GM12878 (cell line): ENCODE measurements around the gene CD53. TPM values are rescaled to one million over a fixed set of nuclear protein-coding genes. Genes with fewer than 3 reads are reported as not detected.

Experiments
- BACH1 ChIP-seq: fragments of 450-650 bp; IDR thresholded peaks from 2 replicates; pipeline ENCODE4 v1.6.1; 2017; ENCODE audit warnings: mild to moderate bottlenecking, borderline replicate concordance
- BHLHE40 ChIP-seq, 2 experiments: fragments of 450-650 bp in 1 of 2; IDR thresholded peaks; 2 replicates each; pipeline ENCODE4 v1.6.1; 2011 to 2017; ENCODE audit warnings: low read depth in 2 of 2, borderline replicate concordance in 1 of 2, improper control_type of control experiment in 1 of 2, low read length in 1 of 2, mild to moderate bottlenecking in 1 of 2
- CBFB ChIP-seq: IDR thresholded peaks from 2 replicates; pipeline ENCODE4 v1.6.1; 2016; ENCODE audit warnings: antibody characterized with exemption, low read depth
- DPF2 ChIP-seq: fragments of 450-650 bp; IDR thresholded peaks from 2 replicates; pipeline ENCODE4 v1.6.1; 2017; ENCODE audit warnings: mild to moderate bottlenecking
- EED ChIP-seq: sonication (generic); IDR thresholded peaks from 2 replicates; pipeline ENCODE4 v1.6.1; 2016; ENCODE audit warnings: antibody characterized with exemption, low read depth
- EP300 ChIP-seq, 2 experiments: fragments of 150-350 bp in 1 of 2; IDR thresholded peaks; 2 replicates each; pipeline ENCODE4 v1.6.1; 2011 to 2012; ENCODE audit warnings: low read depth in 2 of 2, low read length in 2 of 2, borderline replicate concordance in 1 of 2, improper control_type of control experiment in 1 of 2, inconsistent platforms in 1 of 2; ENCODE audit not compliant: control insufficient read depth in 1 of 2
- ETV6 ChIP-seq, 2 experiments: fragments of 450-650 bp in 1 of 2; IDR thresholded peaks in 1 of 2; conservative IDR thresholded peaks in 1 of 2; 2 replicates each; pipeline ENCODE4 v1.6.1; 2014; ENCODE audit warnings: antibody characterized with exemption in 1 of 2, borderline replicate concordance in 1 of 2, low read depth in 1 of 2, mild to moderate bottlenecking in 1 of 2, moderate library complexity in 1 of 2
- FOXM1 ChIP-seq: IDR thresholded peaks from 2 replicates; pipeline ENCODE4 v1.6.1; 2012; ENCODE audit warnings: low read depth, mild to moderate bottlenecking, inconsistent platforms, low read length, moderate library complexity
- GABPA ChIP-seq: IDR thresholded peaks from 2 replicates; pipeline ENCODE4 v1.6.1; 2014; ENCODE audit warnings: antibody characterized with exemption, low read depth, mild to moderate bottlenecking, inconsistent platforms
- HDAC6 ChIP-seq: fragments of 200-600 bp; sonication (generic); IDR thresholded peaks from one replicate; pipeline ENCODE4 v1.8.0; 2017; ENCODE audit warnings: antibody characterized with exemption; ENCODE audit not compliant: unreplicated experiment
- IKZF2 ChIP-seq, 2 experiments: fragments of 450-650 bp; IDR thresholded peaks; 2 replicates each; pipeline ENCODE4 v1.6.1; 2017; ENCODE audit warnings: mild to moderate bottlenecking in 2 of 2, moderate library complexity in 2 of 2
- IRF4 ChIP-seq: IDR thresholded peaks from 2 replicates; pipeline ENCODE4 v1.6.1; 2011; ENCODE audit warnings: low read depth, low read length
- JUNB ChIP-seq: IDR thresholded peaks from 2 replicates; pipeline ENCODE4 v1.6.1; 2016; ENCODE audit warnings: antibody characterized with exemption, mild to moderate bottlenecking
- KDM1A ChIP-seq: fragments of 200-600 bp; sonication (generic); IDR thresholded peaks from 2 replicates; pipeline ENCODE4 v1.6.1; 2016; ENCODE audit warnings: borderline replicate concordance
- MEF2A ChIP-seq: IDR thresholded peaks from 2 replicates; pipeline ENCODE4 v1.6.1; 2011; ENCODE audit warnings: low read depth, mild to moderate bottlenecking, low read length, moderate library complexity; ENCODE audit not compliant: insufficient read depth
- MEF2B ChIP-seq: fragments of 450-650 bp; IDR thresholded peaks from 2 replicates; pipeline ENCODE4 v1.6.1; 2018; ENCODE audit warnings: mild to moderate bottlenecking, moderate library complexity; ENCODE audit not compliant: partially characterized antibody, poor library complexity, severe bottlenecking
- MXI1 ChIP-seq: fragments of 150-350 bp; IDR thresholded peaks from 2 replicates; pipeline ENCODE4 v1.6.1; 2011; ENCODE audit warnings: low read depth, mild to moderate bottlenecking, inconsistent platforms, low read length, improper control_type of control experiment
- NFIC ChIP-seq: IDR thresholded peaks from 2 replicates; pipeline ENCODE4 v1.6.1; 2012; ENCODE audit warnings: low read depth, mild to moderate bottlenecking, inconsistent platforms, low read length, moderate library complexity
- NFYB ChIP-seq: IDR thresholded peaks from 2 replicates; pipeline ENCODE4 v1.6.1; 2011; ENCODE audit warnings: low read depth, mild to moderate bottlenecking, low read length, improper control_type of control experiment, moderate library complexity; ENCODE audit not compliant: insufficient read depth
- POLR2A ChIP-seq: IDR thresholded peaks from 2 replicates; pipeline ENCODE4 v1.6.1; 2011; ENCODE audit warnings: low read depth, mild to moderate bottlenecking, low read length
- POLR2AphosphoS5 ChIP-seq: IDR thresholded peaks from 2 replicates; pipeline ENCODE4 v1.6.1; 2011; ENCODE audit warnings: mild to moderate bottlenecking, low read length, inconsistent platforms
- POU2F2 ChIP-seq: IDR thresholded peaks from 3 replicates; pipeline ENCODE4 v1.6.1; 2011; ENCODE audit warnings: low read depth, mild to moderate bottlenecking, low read length, borderline replicate concordance
- RCOR1 ChIP-seq: conservative IDR thresholded peaks from 2 replicates; pipeline ENCODE4 v1.6.1; 2012; ENCODE audit warnings: low read depth, low read length, improper control_type of control experiment
- RUNX3 ChIP-seq: IDR thresholded peaks from 2 replicates; pipeline ENCODE4 v1.6.1; 2012; ENCODE audit warnings: low read length, inconsistent platforms
- SIN3A ChIP-seq: IDR thresholded peaks from 2 replicates; pipeline ENCODE4 v1.6.1; 2012; ENCODE audit warnings: low read depth, low read length, improper control_type of control experiment
- SMAD5 ChIP-seq: IDR thresholded peaks from 2 replicates; pipeline ENCODE4 v1.6.1; 2016; ENCODE audit warnings: antibody characterized with exemption, low read depth
- SMARCA5 ChIP-seq: fragments of 450-650 bp; IDR thresholded peaks from 2 replicates; pipeline ENCODE4 v1.6.1; 2017; ENCODE audit warnings: mild to moderate bottlenecking
- SPI1 ChIP-seq: IDR thresholded peaks from 2 replicates; pipeline ENCODE4 v1.6.1; 2011; ENCODE audit warnings: low read depth, mild to moderate bottlenecking, low read length, moderate library complexity, borderline replicate concordance; ENCODE audit not compliant: insufficient read depth
- TBL1XR1 ChIP-seq: IDR thresholded peaks from 2 replicates; pipeline ENCODE4 v1.6.1; 2012; ENCODE audit warnings: low read depth, low read length, improper control_type of control experiment
- ZBED1 ChIP-seq: IDR thresholded peaks from 2 replicates; pipeline ENCODE4 v1.6.1; 2016; ENCODE audit warnings: borderline replicate concordance
- polyA plus RNA-seq, 11 experiments: library from polyadenylated mRNA; depleted of rRNA in 4 of 11; unstranded in 6 of 11; stranded (reverse) in 5 of 11; fragments of >200 nt; fragmentation: Nextera tagmentation in 4 of 11; fragmentation: Illumina TruSeq in 1 of 11; extraction: Ambion mirVana in 4 of 11; extraction: Trizol in 1 of 11; gene quantifications; 1 replicate in 1 of 11; 2 replicates in 10 of 11; pipeline versions ENCODE4 v1.2.1 to v1.2.3, GENCODE V29; 2011 to 2016; ENCODE audit warnings: inconsistent platforms in 2 of 11, missing spikeins in 2 of 11, low read depth in 1 of 11
- total RNA-seq, 4 experiments: library from RNA; depleted of rRNA in 3 of 4; stranded (reverse); fragments of >200 nt in 3 of 4; fragmentation: Illumina TruSeq in 1 of 4; extraction: Trizol in 1 of 4; gene quantifications; 2 replicates each; pipeline versions ENCODE4 v1.2.1 to v1.2.3, GENCODE V29; 2013 to 2021
- TF ChIP-seq, protein P1 (sequence below): fragments of 450-650 bp; IDR thresholded peaks from 2 replicates; pipeline ENCODE4 v1.6.1; 2016; ENCODE audit warnings: mild to moderate bottlenecking

CD53 gene
- total and polyA plus RNA-seq, 10 of the 15 experiments (the other 5 are each of a cell fraction or from before 2014, with no cell fraction given) = 350 to 1,389 (median 538) TPM

DNA sequence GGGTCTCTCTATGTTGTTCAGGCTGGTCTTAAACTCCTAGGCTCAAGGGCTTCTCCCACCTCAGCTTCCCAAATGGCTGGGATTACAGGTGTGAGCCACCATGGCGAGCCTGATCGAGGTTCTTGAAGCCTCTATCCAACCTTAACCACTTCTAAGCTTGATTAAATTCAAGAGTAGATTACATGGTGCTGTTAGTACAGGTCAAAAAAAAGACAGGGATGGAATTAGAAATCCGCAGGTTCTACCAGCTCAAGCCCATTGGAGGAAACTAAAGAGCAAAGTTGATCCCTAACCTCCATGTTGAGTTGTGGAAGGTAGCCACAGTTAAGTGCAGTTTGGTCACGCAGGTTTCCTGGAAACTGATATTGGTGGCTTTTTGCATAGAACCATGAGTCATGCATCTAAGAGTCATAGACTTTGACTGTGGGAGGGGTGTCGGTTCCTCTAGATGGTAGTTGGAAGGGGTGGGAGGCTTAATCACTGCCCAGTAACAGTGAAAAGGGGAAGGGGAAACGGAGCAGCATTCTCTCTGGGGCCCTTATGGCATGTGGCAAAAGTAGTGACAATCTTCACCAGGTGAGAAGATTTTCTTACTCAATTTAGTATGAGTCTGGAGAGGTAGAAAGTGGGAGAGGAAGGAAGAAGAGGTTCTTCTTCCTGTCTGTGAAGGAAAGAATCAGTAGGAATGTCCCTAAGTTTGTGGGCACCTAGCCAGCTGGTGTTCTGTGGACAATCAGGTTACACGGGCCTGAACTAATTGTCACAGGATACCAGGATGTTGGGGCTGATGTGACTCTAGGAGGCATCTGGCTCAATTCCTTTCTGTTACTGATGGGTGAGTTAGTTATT lies 7.0 kb downstream of the CD53 start (continued):
- peak; percentile 69 for TF ChIP-seq EED
- 0 out of 2 replicates have a peak, but pooled peaks have one; percentile 5 for TF ChIP-seq FOXM1
- no peak for TF ChIP-seq TBL1XR1
- no peak for TF ChIP-seq RCOR1
- 0 out of 2 replicates have a peak, but pooled peaks have one; percentile 45 for TF ChIP-seq NFIC
- TF ChIP-seq JUNB = peak; percentile 65
- TF ChIP-seq KDM1A = no peak
- TF ChIP-seq SMARCA5 = 0 out of 2 replicates have a peak, but pooled peaks have one; percentile 14
- peak; percentile 48; the same call in 1 of the 2 replicates for TF ChIP-seq NFYB
- TF ChIP-seq BHLHE40 (IDR thresholded peaks at IDR 0.05; ENCODE audit: borderline replicate concordance in 1 of 2, low read depth in 2 of 2, low read length in 1 of 2) = peak; percentile 35 to 43; a peak in 2 of 4 replicates
- TF ChIP-seq ZBED1 = 0 out of 2 replicates have a peak, but pooled peaks have one; percentile 14
- 0 out of 2 replicates have a peak, but pooled peaks have one; percentile 24 for TF ChIP-seq GABPA
- TF ChIP-seq IRF4 = 0 out of 2 replicates have a peak, but pooled peaks have one; percentile 49
- TF ChIP-seq POLR2AphosphoS5 = peak; percentile 55; the same call in 1 of the 2 replicates
- no peak for TF ChIP-seq SIN3A
- peak; percentile 48; the same call in 1 of the 2 replicates for TF ChIP-seq POLR2A
- peak; percentile 68 to 80; a peak in 3 of 4 replicates for TF ChIP-seq IKZF2 (IDR thresholded peaks at IDR 0.05)
- peak; percentile 75; the same call in 1 of the 2 replicates for TF ChIP-seq MXI1
- peak; percentile 58; the same call in 1 of the 2 replicates for TF ChIP-seq CBFB
- TF ChIP-seq SMAD5 = no peak
- peak; percentile 79 for TF ChIP-seq RUNX3
- TF ChIP-seq, protein P1, sequence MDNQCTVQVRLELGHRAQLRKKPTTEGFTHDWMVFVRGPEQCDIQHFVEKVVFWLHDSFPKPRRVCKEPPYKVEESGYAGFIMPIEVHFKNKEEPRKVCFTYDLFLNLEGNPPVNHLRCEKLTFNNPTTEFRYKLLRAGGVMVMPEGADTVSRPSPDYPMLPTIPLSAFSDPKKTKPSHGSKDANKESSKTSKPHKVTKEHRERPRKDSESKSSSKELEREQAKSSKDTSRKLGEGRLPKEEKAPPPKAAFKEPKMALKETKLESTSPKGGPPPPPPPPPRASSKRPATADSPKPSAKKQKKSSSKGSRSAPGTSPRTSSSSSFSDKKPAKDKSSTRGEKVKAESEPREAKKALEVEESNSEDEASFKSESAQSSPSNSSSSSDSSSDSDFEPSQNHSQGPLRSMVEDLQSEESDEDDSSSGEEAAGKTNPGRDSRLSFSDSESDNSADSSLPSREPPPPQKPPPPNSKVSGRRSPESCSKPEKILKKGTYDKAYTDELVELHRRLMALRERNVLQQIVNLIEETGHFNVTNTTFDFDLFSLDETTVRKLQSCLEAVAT = peak; percentile 46; the same call in 1 of the 2 replicates
- peak in 1 of 2 experiments; percentile 58; a peak in 1 of 4 replicates for TF ChIP-seq EP300 (IDR thresholded peaks at IDR 0.05; ENCODE audit: borderline replicate concordance in 1 of 2, control insufficient read depth in 1 of 2, low read depth in 2 of 2, low read length in 2 of 2)
- TF ChIP-seq SPI1 = peak; percentile 82; the same call in 1 of the 2 replicates
- TF ChIP-seq MEF2A = 0 out of 2 replicates have a peak, but pooled peaks have one; percentile 11
- peak; percentile 75; the same call in 1 of the 3 replicates for TF ChIP-seq POU2F2
- TF ChIP-seq DPF2 = 0 out of 2 replicates have a peak, but pooled peaks have one; percentile 55
- peak; percentile 35 for TF ChIP-seq MEF2B
- TF ChIP-seq ETV6 (conservative IDR thresholded peaks at IDR 0.05 in 1 of 2, IDR thresholded peaks at IDR 0.05 in 1 of 2; ENCODE audit: borderline replicate concordance in 1 of 2, low read depth in 1 of 2) = peak in 1 of 2 experiments; percentile 86; a peak in 2 of 4 replicates
- peak; percentile 38; the same call in 1 of the 2 replicates for TF ChIP-seq BACH1
- no peak for TF ChIP-seq HDAC6
